ENCODE data around the gene PPP2R2B.
"Not testable (repeated sequence)": the region's sequence is repeated elsewhere in the genome, so short reads cannot be mapped to it uniquely, and the experiment has no call there.

Gene PPP2R2B

GRCh38 chr5:146589028-146589345 is 289.6 kb downstream of the PPP2R2B start:
- DNase-seq: no peak

GRCh38 chr5:146588331-146589027 is 290.1 kb downstream of the PPP2R2B start:
- DNase-seq: no peak

GRCh38 chr5:146586752-146587151 is 291.8 kb downstream of the PPP2R2B start:
- no peak for DNase-seq

GRCh38 chr5:146584750-146585149 is 293.8 kb downstream of the PPP2R2B start:
- no peak for DNase-seq

GRCh38 chr5:146582051-146582596 is 296.4 kb downstream of the PPP2R2B start:
- no peak for DNase-seq

- DNase-seq: peak; percentile 75
These were observed 298.3 kb downstream of the PPP2R2B start for GRCh38 chr5:146580237-146580636.

GRCh38 chr5:146574713-146575112 is 303.8 kb downstream of the PPP2R2B start:
- peak; percentile 35 for DNase-seq

GRCh38 chr5:146568161-146568560 is 310.4 kb downstream of the PPP2R2B start:
- no peak for DNase-seq

- peak; percentile 19 for DNase-seq
These were observed 312.7 kb downstream of the PPP2R2B start for GRCh38 chr5:146565764-146566367.

- no peak for DNase-seq
These were observed 314.4 kb downstream of the PPP2R2B start for GRCh38 chr5:146564007-146564762.

- DNase-seq: no peak
These were observed 316.1 kb downstream of the PPP2R2B start for GRCh38 chr5:146562461-146562860.

- no peak for DNase-seq
These were observed 316.8 kb downstream of the PPP2R2B start for GRCh38 chr5:146561711-146562110.

GRCh38 chr5:146560205-146560812 is 318.2 kb downstream of the PPP2R2B start:
- no peak for DNase-seq

- not testable (repeated sequence) for DNase-seq
These were observed 321.7 kb downstream of the PPP2R2B start for GRCh38 chr5:146556884-146557283.

- DNase-seq: no peak
These were observed 325.1 kb downstream of the PPP2R2B start for GRCh38 chr5:146553446-146553845.

GRCh38 chr5:146549615-146550014 is 328.9 kb downstream of the PPP2R2B start:
- no peak for DNase-seq

GRCh38 chr5:146548781-146549449 is 329.6 kb downstream of the PPP2R2B start:
- DNase-seq: no peak

- DNase-seq: no peak
These were observed 334.3 kb downstream of the PPP2R2B start for GRCh38 chr5:146544232-146544631.

GRCh38 chr5:146541958-146542849 is 336.4 kb downstream of the PPP2R2B start:
- no peak for DNase-seq

GRCh38 chr5:146540414-146540813 is 338.1 kb downstream of the PPP2R2B start:
- no peak for DNase-seq

GRCh38 chr5:146539973-146540372 is 338.6 kb downstream of the PPP2R2B start:
- no peak for DNase-seq

- no peak for DNase-seq
These were observed 340.1 kb downstream of the PPP2R2B start for GRCh38 chr5:146538432-146538831.
